Right atrium auricular region (tissue), 2 donors: ENCODE data around the gene ARHGAP42. TPM values are rescaled to one million over a fixed set of nuclear protein-coding genes. Genes with fewer than 3 reads are reported as not detected.

ENCODE experiments used
- DNase-seq: peaks from one replicate; pipeline ENCODE4 v3.0.0-alpha.2; 2019; ENCODE audit warnings: low spot score
- H3K27ac ChIP-seq, 2 donors: fragments of 200-600 bp; sonication (generic); 1 replicate in 1 of 2; 2 replicates in 1 of 2; pipeline ENCODE4 v1.5.1; 2016 to 2019
- H3K27me3 ChIP-seq, 2 donors: fragments of 200-600 bp; sonication (generic); one replicate each; pipeline versions ENCODE4 v1.5.1 to v1.6.0; 2017 to 2019
- H3K36me3 ChIP-seq: fragments of 200-600 bp; sonication (generic); one replicate; pipeline ENCODE4 v1.5.1; 2016
- H3K4me1 ChIP-seq, 2 donors: fragments of 200-600 bp; sonication (generic); one replicate each; pipeline versions ENCODE4 v1.5.1 to v1.6.0; 2017 to 2019
- H3K4me3 ChIP-seq, 2 donors: fragments of 200-600 bp; sonication (generic); 1 replicate in 1 of 2; 2 replicates in 1 of 2; pipeline ENCODE4 v1.5.1; 2017 to 2019; ENCODE audit warnings: mild to moderate bottlenecking in 1 of 2, moderate library complexity in 1 of 2
- H3K9me3 ChIP-seq, 2 donors: fragments of 200-600 bp; sonication (generic); one replicate each; pipeline ENCODE4 v1.5.1; 2019
- total RNA-seq, 2 donors: library from RNA; depleted of rRNA; stranded (reverse); fragments of >200 nt; gene quantifications; one replicate each; pipeline ENCODE4 v1.1.0, GENCODE V29; 2016
- TF ChIP-seq, protein P1 (sequence below), 2 donors: fragments of 200-600 bp; sonication (generic); IDR thresholded peaks; one replicate each; pipeline ENCODE4 v1.5.1; 2019; ENCODE audit warnings: antibody characterized with exemption in 2 of 2

ARHGAP42 gene
- total RNA-seq, 2 donors from 2014 or later = 6.1 to 12.1 TPM

GRCh38 chr11:100994966-100995365 is 307.9 kb downstream of the ARHGAP42 start:
- DNase-seq = no peak
- no peaks in the 10 kb centered on the region for H3K36me3 ChIP-seq
- H3K27me3 ChIP-seq = no peaks in the 10 kb centered on the region
- no peaks in the 10 kb centered on the region for H3K4me1 ChIP-seq
- H3K27ac ChIP-seq = no peak overlapping the region
- no peak overlapping the region for H3K4me3 ChIP-seq
- no peaks in the 10 kb centered on the region for H3K9me3 ChIP-seq
- TF ChIP-seq, protein P1, sequence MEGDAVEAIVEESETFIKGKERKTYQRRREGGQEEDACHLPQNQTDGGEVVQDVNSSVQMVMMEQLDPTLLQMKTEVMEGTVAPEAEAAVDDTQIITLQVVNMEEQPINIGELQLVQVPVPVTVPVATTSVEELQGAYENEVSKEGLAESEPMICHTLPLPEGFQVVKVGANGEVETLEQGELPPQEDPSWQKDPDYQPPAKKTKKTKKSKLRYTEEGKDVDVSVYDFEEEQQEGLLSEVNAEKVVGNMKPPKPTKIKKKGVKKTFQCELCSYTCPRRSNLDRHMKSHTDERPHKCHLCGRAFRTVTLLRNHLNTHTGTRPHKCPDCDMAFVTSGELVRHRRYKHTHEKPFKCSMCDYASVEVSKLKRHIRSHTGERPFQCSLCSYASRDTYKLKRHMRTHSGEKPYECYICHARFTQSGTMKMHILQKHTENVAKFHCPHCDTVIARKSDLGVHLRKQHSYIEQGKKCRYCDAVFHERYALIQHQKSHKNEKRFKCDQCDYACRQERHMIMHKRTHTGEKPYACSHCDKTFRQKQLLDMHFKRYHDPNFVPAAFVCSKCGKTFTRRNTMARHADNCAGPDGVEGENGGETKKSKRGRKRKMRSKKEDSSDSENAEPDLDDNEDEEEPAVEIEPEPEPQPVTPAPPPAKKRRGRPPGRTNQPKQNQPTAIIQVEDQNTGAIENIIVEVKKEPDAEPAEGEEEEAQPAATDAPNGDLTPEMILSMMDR (IDR thresholded peaks at IDR 0.05) = no peak

DNA sequence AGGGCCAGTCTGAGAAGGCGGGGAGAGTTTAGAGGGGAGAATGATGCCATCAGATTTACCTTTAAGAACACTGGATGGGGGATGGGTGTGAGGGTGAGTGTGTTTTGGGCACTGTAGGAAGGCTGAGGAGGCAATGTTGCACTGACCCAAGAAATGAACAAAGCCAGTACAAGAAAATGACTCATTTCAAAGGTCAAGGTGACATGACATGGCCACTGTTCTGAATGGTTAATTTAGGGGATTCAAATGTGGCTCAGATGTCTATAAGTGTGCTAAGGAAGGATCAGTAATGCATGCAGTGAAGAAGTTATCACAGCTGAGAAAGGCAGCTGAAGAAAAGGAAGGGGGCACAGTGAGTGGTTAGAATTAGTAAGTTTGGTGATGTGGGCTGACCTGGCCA is 312.7 kb downstream of the ARHGAP42 start:
- TF ChIP-seq, protein P1 (IDR thresholded peaks at IDR 0.05) = no peak
- no peaks in the 10 kb centered on the region for H3K27me3 ChIP-seq
- H3K4me3 ChIP-seq = no peak overlapping the region
- no peaks in the 10 kb centered on the region for H3K4me1 ChIP-seq
- DNase-seq = no peak
- no peaks in the 10 kb centered on the region for H3K36me3 ChIP-seq
- H3K9me3 ChIP-seq = no peaks in the 10 kb centered on the region
- H3K27ac ChIP-seq = no peak overlapping the region

- Histone ChIP-seq H3K27ac (no peak overlapping the region), H3K9me3 (no peaks in the 10 kb centered on the region), H3K36me3 (no peaks in the 10 kb centered on the region), H3K4me1 (no peaks in the 10 kb centered on the region), H3K4me3 (no peak overlapping the region), H3K27me3 (no peaks in the 10 kb centered on the region)
- DNase-seq = no peak
- TF ChIP-seq, protein P1 (IDR thresholded peaks at IDR 0.05) = no peak
These were observed 316.4 kb downstream of the ARHGAP42 start for GRCh38 chr11:101003468-101003867.

- Histone ChIP-seq H3K27me3 (no peaks in the 10 kb centered on the region), H3K9me3 (no peaks in the 10 kb centered on the region), H3K27ac (no peak overlapping the region), H3K36me3 (no peaks in the 10 kb centered on the region), H3K4me1 (no peaks in the 10 kb centered on the region), H3K4me3 (no peak overlapping the region)
- TF ChIP-seq, protein P1 (IDR thresholded peaks at IDR 0.05) = no peak
- DNase-seq = no peak
These were observed 322.0 kb downstream of the ARHGAP42 start for GRCh38 chr11:101008961-101009689.

- DNase-seq = no peak
- no peaks in the 10 kb centered on the region for H3K9me3 ChIP-seq
- H3K4me1 ChIP-seq = no peaks in the 10 kb centered on the region
- H3K36me3 ChIP-seq = no peaks in the 10 kb centered on the region
- TF ChIP-seq, protein P1 (IDR thresholded peaks at IDR 0.05) = no peak
- H3K27me3 ChIP-seq = no peaks in the 10 kb centered on the region
- H3K27ac ChIP-seq = no peak overlapping the region
- no peak overlapping the region for H3K4me3 ChIP-seq
These were observed 322.6 kb downstream of the ARHGAP42 start for GRCh38 chr11:101009690-101010055.

GRCh38 chr11:101010899-101011298 is 323.8 kb downstream of the ARHGAP42 start:
- no peaks in the 10 kb centered on the region for H3K4me1 ChIP-seq
- H3K4me3 ChIP-seq = no peak overlapping the region
- TF ChIP-seq, protein P1 (IDR thresholded peaks at IDR 0.05) = no peak
- no peak overlapping the region for H3K27ac ChIP-seq
- no peak for DNase-seq
- no peaks in the 10 kb centered on the region for H3K27me3 ChIP-seq
- H3K36me3 ChIP-seq = no peaks in the 10 kb centered on the region
- no peaks in the 10 kb centered on the region for H3K9me3 ChIP-seq
